Glutamatergic neuron (in vitro differentiated cells): ENCODE measurements around the gene MINDY1. TPM values are rescaled to one million over a fixed set of nuclear protein-coding genes. Genes with fewer than 3 reads are reported as not detected.

Experiments used
- DNase-seq: peaks from one replicate; pipeline ENCODE4 v3.0.0; 2022
- H3K27ac Mint-ChIP-seq: one replicate; pipeline ENCODE4 v1.8.0; 2020; ENCODE audit warnings: mild to moderate bottlenecking, mixed read lengths, inconsistent platforms; ENCODE audit not compliant: unreplicated experiment
- H3K27me3 Mint-ChIP-seq: one replicate; pipeline ENCODE4 v1.8.0; 2020; ENCODE audit warnings: mild to moderate bottlenecking, moderate library complexity, mixed read lengths, inconsistent platforms; ENCODE audit not compliant: unreplicated experiment
- H3K36me3 Mint-ChIP-seq: one replicate; pipeline ENCODE4 v1.8.0; 2020; ENCODE audit warnings: mild to moderate bottlenecking, mixed read lengths, inconsistent platforms; ENCODE audit not compliant: unreplicated experiment
- H3K4me1 Mint-ChIP-seq: one replicate; pipeline ENCODE4 v1.8.0; 2020; ENCODE audit warnings: mild to moderate bottlenecking, low read depth, mixed read lengths, inconsistent platforms; ENCODE audit not compliant: unreplicated experiment
- H3K4me3 Mint-ChIP-seq: one replicate; pipeline ENCODE4 v1.8.0; 2020; ENCODE audit warnings: mild to moderate bottlenecking, mixed read lengths, inconsistent platforms; ENCODE audit not compliant: unreplicated experiment
- H3K9me3 Mint-ChIP-seq: one replicate; pipeline ENCODE4 v1.8.0; 2020; ENCODE audit warnings: mild to moderate bottlenecking, moderate library complexity, mixed read lengths, inconsistent platforms; ENCODE audit not compliant: unreplicated experiment
- total RNA-seq: library from RNA; stranded (reverse); fragmentation: NEBNext Ultra II Directional; extraction: Animal tissue kit (Norgen Biotek cat#: 25700); gene quantifications from one replicate; pipeline ENCODE4 v1.2.1, GENCODE V29; 2021; ENCODE audit not compliant: unreplicated experiment
- TF ChIP-seq, protein P1 (sequence below): fragments of 200-600 bp; sonication (generic); IDR thresholded peaks from one replicate; pipeline ENCODE4 v1.5.0; 2021; ENCODE audit not compliant: partially characterized antibody, unreplicated experiment

Gene MINDY1
- total RNA-seq, 1 donor from 2014 or later: 26.2 TPM

GRCh38 chr1:150995896-150996295, 10.8 kb downstream of the MINDY1 start:
- no peaks in the 10 kb centered on the region for H3K36me3 Mint-ChIP-seq
- DNase-seq: peak; percentile 45
- H3K27me3 Mint-ChIP-seq: peaks cover 2% of the 10 kb centered on the region
- peaks cover 4% of the 10 kb centered on the region for H3K4me1 Mint-ChIP-seq
- H3K4me3 Mint-ChIP-seq: no peak overlapping the region
- no peaks in the 10 kb centered on the region for H3K9me3 Mint-ChIP-seq
- TF ChIP-seq, protein P1, sequence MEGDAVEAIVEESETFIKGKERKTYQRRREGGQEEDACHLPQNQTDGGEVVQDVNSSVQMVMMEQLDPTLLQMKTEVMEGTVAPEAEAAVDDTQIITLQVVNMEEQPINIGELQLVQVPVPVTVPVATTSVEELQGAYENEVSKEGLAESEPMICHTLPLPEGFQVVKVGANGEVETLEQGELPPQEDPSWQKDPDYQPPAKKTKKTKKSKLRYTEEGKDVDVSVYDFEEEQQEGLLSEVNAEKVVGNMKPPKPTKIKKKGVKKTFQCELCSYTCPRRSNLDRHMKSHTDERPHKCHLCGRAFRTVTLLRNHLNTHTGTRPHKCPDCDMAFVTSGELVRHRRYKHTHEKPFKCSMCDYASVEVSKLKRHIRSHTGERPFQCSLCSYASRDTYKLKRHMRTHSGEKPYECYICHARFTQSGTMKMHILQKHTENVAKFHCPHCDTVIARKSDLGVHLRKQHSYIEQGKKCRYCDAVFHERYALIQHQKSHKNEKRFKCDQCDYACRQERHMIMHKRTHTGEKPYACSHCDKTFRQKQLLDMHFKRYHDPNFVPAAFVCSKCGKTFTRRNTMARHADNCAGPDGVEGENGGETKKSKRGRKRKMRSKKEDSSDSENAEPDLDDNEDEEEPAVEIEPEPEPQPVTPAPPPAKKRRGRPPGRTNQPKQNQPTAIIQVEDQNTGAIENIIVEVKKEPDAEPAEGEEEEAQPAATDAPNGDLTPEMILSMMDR: peak; percentile 94
- H3K27ac Mint-ChIP-seq: no peak overlapping the region

GRCh38 chr1:150995460-150995859, 11.2 kb downstream of the MINDY1 start:
- Mint-ChIP-seq H3K27me3 (peaks cover 2% of the 10 kb centered on the region), H3K9me3 (no peaks in the 10 kb centered on the region), H3K4me1 (peaks cover 4% of the 10 kb centered on the region), H3K27ac (no peak overlapping the region), H3K36me3 (no peaks in the 10 kb centered on the region), H3K4me3 (no peak overlapping the region)
- TF ChIP-seq, protein P1: no peak
- no peak for DNase-seq

DNA sequence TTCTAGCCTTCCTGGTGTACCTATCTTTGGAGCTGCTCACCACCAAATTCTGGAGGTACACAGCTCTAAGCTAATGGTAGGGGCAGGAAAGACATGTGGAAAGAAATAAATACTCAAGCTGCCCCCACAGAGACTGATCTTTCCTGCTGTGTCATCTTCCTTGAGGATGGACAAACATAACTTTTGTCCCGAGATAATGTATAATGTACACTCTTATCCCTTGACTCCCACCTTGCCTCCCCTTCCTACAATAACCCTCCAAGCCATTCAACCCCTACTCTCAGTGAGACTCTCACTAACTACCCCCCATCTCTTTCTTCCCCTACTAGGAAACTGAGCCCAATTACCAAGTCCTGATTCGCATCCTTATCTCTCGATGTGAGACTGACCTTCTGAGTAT, 12.5 kb downstream of the MINDY1 start:
- Mint-ChIP-seq H3K4me3 (no peak overlapping the region), H3K36me3 (no peaks in the 10 kb centered on the region), H3K9me3 (no peaks in the 10 kb centered on the region), H3K27ac (no peak overlapping the region), H3K27me3 (peaks cover 2% of the 10 kb centered on the region), H3K4me1 (peaks cover 4% of the 10 kb centered on the region)
- no peak for DNase-seq
- TF ChIP-seq, protein P1: no peak

- Mint-ChIP-seq H3K4me3 (no peak overlapping the region), H3K36me3 (no peaks in the 10 kb centered on the region), H3K4me1 (peaks cover 4% of the 10 kb centered on the region), H3K9me3 (no peaks in the 10 kb centered on the region), H3K27me3 (peaks cover 2% of the 10 kb centered on the region), H3K27ac (no peak overlapping the region)
- TF ChIP-seq, protein P1: no peak
- DNase-seq: no peak
These were observed 14.1 kb downstream of the MINDY1 start for GRCh38 chr1:150992626-150993025.

- TF ChIP-seq, protein P1: no peak
- peaks cover 2% of the 10 kb centered on the region for H3K9me3 Mint-ChIP-seq
- H3K4me1 Mint-ChIP-seq: no peaks in the 10 kb centered on the region
- H3K27ac Mint-ChIP-seq: no peak overlapping the region
- DNase-seq: no peak
- peaks cover 3% of the 10 kb centered on the region for H3K27me3 Mint-ChIP-seq
- H3K4me3 Mint-ChIP-seq: no peak overlapping the region
- no peaks in the 10 kb centered on the region for H3K36me3 Mint-ChIP-seq
These were observed 18.8 kb downstream of the MINDY1 start for GRCh38 chr1:150987924-150988323.
